Ovary (tissue), 10 donors: ENCODE data around the gene ATN1. TPM values are rescaled to one million over a fixed set of nuclear protein-coding genes. Genes with fewer than 3 reads are reported as not detected.
"Not testable (repeated sequence)": the region's sequence is repeated elsewhere in the genome, so short reads cannot be mapped to it uniquely, and the experiment has no call there.

Source experiments
- DNase-seq, 5 donors: peaks; one replicate each; pipeline ENCODE4 v3.0.0-alpha.2; 2019 to 2020
- H3K27ac ChIP-seq, 2 donors: fragments of 200-600 bp; one replicate each; pipeline versions ENCODE4 v1.5.1 to v1.8.0; 2019 to 2022
- H3K27me3 ChIP-seq: fragments of 200-600 bp; one replicate; pipeline ENCODE4 v1.8.0; 2022
- H3K36me3 ChIP-seq: fragments of 200-600 bp; sonication (generic); one replicate; pipeline ENCODE4 v1.5.1; 2019
- H3K4me1 ChIP-seq: one replicate; pipeline ENCODE4 v1.8.1; 2013; ENCODE audit warnings: mild to moderate bottlenecking, moderate library complexity; ENCODE audit not compliant: insufficient read depth
- H3K4me3 ChIP-seq: fragments of 200-600 bp; sonication (generic); one replicate; pipeline ENCODE4 v1.5.1; 2017
- H3K9me3 ChIP-seq, 2 donors: fragments of 200-600 bp in 1 of 2; sonication (generic) in 1 of 2; one replicate each; pipeline versions ENCODE4 v1.5.1 to v1.8.1; 2013 to 2019; ENCODE audit warnings: mild to moderate bottlenecking in 1 of 2, moderate library complexity in 1 of 2
- EP300 ChIP-seq: sonication (generic); formaldehyde crosslinking; IDR thresholded peaks from one replicate; pipeline ENCODE4 v1.6.1; 2017; ENCODE audit warnings: antibody characterized with exemption
- POLR2A ChIP-seq: fragments of 450-650 bp; IDR thresholded peaks from one replicate; pipeline ENCODE4 v1.6.1; 2017; ENCODE audit warnings: antibody characterized with exemption, mild to moderate bottlenecking, moderate library complexity
- WGBS, 3 donors: extraction: QIAGEN DNeasy Blood & Tissue Kit in 1 of 3; methylation state at CpG; one replicate each; pipeline versions ENCODE4 v1.1.5 to v1.1.7; 2013 to 2017; 5-methylcytosine and 5-hydroxymethylcytosine counted together
- intact Hi-C, 4 donors: fragments of 100-400 bp; cut with DNase I; formaldehyde crosslinking; loops; one replicate each; pipeline versions ENCODE4 v1.11.0 to v1.15.1; 2022 to 2023
- long read RNA-seq, 3 donors: library from polyadenylated mRNA in 2 of 3; unstranded in 2 of 3; transcript quantifications; one replicate each; pipeline ENCODE4 v2.0.0 and lab custom pipeline, GENCODE V29; 2021 to 2026
- polyA plus RNA-seq, 2 donors: library from polyadenylated mRNA; stranded (reverse); fragments of 200-250 nt in 1 of 2; fragments of 350-450 nt in 1 of 2; fragmentation: Illumina TruSeq in 1 of 2; extraction: RNeasy Lipid Tissue Mini Kit (QIAGEN cat#74804) in 1 of 2; gene quantifications; one replicate each; pipeline ENCODE4 v1.2.3, GENCODE V29; 2013 to 2014
- total RNA-seq, 7 donors: library from RNA; depleted of rRNA in 2 of 7; stranded (reverse); fragments of >200 nt in 2 of 7; fragmentation: NEBNext Ultra II Directional in 3 of 7; extraction: Animal tissue kit (Norgen Biotek cat#: 25700) in 3 of 7; gene quantifications; one replicate each; pipeline versions ENCODE4 v1.1.0 to v1.2.4, GENCODE V29; 2016 to 2023
- TF ChIP-seq, protein P1 (sequence below), 3 donors: fragments of 450-650 bp in 2 of 3; fragments of 200-600 bp in 1 of 3; IDR thresholded peaks; one replicate each; pipeline versions ENCODE4 v1.5.1 to v1.8.0; 2016 to 2022; ENCODE audit warnings: antibody characterized with exemption in 3 of 3, mild to moderate bottlenecking in 1 of 3
- donor health status: DM: no; HTN: no; CAD: no; lungs with moderate emphysema.
- donor health status: DM: no; HTN: no; CAD: no.
- donor health status: Bipolar disorder and iron deficiency.
- donor health status: DM: yes; HTN: yes; CAD: no.
- donor health status: DM: no; HTN: no; CAD: no.
- donor health status: DM: yes; HTN: yes; CAD: no.

ATN1 gene, protein sequence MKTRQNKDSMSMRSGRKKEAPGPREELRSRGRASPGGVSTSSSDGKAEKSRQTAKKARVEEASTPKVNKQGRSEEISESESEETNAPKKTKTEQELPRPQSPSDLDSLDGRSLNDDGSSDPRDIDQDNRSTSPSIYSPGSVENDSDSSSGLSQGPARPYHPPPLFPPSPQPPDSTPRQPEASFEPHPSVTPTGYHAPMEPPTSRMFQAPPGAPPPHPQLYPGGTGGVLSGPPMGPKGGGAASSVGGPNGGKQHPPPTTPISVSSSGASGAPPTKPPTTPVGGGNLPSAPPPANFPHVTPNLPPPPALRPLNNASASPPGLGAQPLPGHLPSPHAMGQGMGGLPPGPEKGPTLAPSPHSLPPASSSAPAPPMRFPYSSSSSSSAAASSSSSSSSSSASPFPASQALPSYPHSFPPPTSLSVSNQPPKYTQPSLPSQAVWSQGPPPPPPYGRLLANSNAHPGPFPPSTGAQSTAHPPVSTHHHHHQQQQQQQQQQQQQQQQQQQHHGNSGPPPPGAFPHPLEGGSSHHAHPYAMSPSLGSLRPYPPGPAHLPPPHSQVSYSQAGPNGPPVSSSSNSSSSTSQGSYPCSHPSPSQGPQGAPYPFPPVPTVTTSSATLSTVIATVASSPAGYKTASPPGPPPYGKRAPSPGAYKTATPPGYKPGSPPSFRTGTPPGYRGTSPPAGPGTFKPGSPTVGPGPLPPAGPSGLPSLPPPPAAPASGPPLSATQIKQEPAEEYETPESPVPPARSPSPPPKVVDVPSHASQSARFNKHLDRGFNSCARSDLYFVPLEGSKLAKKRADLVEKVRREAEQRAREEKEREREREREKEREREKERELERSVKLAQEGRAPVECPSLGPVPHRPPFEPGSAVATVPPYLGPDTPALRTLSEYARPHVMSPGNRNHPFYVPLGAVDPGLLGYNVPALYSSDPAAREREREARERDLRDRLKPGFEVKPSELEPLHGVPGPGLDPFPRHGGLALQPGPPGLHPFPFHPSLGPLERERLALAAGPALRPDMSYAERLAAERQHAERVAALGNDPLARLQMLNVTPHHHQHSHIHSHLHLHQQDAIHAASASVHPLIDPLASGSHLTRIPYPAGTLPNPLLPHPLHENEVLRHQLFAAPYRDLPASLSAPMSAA (N-terminal part only)
- 100 to 1,000 TPM in 5 of 7 donors, 10 to 100 TPM in 2; 73.9 to 324 (median 206) TPM for total RNA-seq
- polyA plus RNA-seq = 100 to 1,000 TPM in 1 of 2 donors, 10 to 100 TPM in 1; 41.6 to 179 TPM
- long read RNA-seq, donor 1, partial matches to known transcripts = 61 of 75 reads
- long read RNA-seq, donor 1, other reads (novel, unspliced or antisense) = 14 of 75 reads
- long read RNA-seq, donor 2, partial matches to known transcripts = 40 of 41 reads
- long read RNA-seq, donor 2, other reads (novel, unspliced or antisense) = 0 of 41 reads
- long read RNA-seq, donor 3, partial matches to known transcripts = 153 of 177 reads
- long read RNA-seq, donor 3, other reads (novel, unspliced or antisense) = 24 of 177 reads

DNA sequence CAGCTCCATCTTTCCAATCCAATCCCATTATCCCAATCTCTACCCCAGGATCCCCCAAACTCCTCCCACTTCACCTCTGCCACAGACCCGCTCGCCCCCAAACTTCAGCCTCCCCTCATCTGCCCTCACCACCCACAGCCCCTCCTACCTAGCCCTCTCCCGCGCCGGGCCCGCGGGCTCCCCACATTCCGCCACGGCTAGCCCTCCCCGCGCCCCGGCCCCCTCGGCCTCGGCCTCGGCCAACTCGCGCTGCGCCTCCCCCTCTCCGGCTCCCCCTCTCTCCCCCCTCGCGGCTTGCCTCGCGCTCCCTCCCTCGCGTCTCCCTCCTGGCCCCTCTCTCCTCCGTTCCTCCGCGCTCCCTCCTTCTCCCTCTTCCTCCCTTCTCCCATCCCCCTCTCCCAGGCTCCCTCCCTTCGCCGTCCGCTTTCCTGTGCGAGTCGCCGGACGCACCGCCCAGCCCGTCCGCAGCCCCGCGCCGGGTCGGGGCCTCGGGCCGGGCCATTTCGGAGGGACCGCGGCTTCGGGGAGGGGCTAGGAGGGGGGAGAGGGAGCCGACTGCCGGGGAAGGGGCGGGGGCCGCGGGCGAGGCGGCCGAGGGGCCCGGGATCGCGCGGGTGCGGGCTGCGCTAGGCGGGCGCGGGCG, at the start of gene ATN1:
TSS of gene ATN1 (plus strand) at position 581 of the 643 bp plus-strand sequence. CDS start 6,043 bp downstream, outside the sequence.
- WGBS, 3 donors = 0 to 1% (median 1%) methylated on average over 42 to 66 of the region's 66 CpGs
- peak; percentile 93 to 96 (median 96) for DNase-seq
- peak within 1 kb of the TSS; percentile 74 for H3K4me3 ChIP-seq
- no peaks in the 10 kb centered on the region for H3K9me3 ChIP-seq
- H3K4me1 ChIP-seq = peaks cover 23% of the 10 kb centered on the region
- no peaks in the 10 kb centered on the region for H3K36me3 ChIP-seq
- peak; percentile 77 for TF ChIP-seq POLR2A
- TF ChIP-seq EP300 = no peak
- intact Hi-C loops = loop anchor here in 1 of 4 donors (5.0 kb wide), 1 partner anchor 55 kb away; the partner anchor contains the start of gene SPSB2
- H3K27me3 ChIP-seq = no peaks in the 10 kb centered on the region
- H3K27ac ChIP-seq = peak within 1 kb of the TSS; percentile 95 to 99

DNA sequence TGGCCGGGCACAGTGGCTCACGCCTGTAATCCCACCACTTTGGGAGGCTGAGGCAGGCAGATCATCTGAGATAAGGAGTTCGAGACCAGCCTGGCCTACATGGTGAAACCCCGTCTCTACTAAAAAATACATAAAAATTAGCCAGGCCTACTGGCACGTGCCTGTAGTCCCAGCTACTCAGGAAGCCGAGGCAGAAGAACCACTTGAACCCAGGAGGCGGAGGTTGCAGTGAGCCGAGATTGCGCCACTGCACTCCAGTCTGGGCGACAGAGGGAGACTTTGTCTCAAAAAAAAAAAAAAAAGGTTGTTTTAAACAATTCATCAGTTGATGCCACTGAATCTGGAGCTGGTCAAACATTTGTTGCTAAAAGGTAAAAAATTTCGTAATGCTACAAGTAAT, 47.9 kb upstream of the ATN1 start:
- H3K36me3 ChIP-seq, H3K9me3 ChIP-seq, H3K4me3 ChIP-seq, DNase-seq, H3K4me1 ChIP-seq, H3K27me3 ChIP-seq, H3K27ac ChIP-seq, intact Hi-C loops: not testable (repeated sequence)
- 91 to 92% (median 91%) methylated on average over 11 of the region's 11 CpGs for WGBS, 3 donors

DNA sequence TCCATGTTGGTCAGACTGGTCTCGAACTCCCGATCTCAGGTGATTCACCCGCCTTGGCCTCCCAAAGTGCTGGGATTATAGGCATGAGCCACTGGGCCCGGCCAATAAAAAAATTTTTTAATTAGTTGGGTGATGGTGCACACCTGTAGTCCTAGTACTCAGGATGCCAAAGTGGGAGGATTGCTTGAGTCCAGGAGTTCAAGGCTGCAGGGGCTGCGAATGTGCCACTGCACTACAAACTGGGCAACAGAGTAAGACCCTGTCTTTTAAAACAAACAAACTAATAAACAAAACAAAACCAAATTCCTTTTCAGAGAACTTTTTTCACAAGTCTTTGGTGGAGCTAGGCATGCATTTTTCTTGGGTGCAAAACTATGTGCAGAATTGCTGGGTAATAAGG, 44.5 kb upstream of the ATN1 start:
- TF ChIP-seq, protein P1, sequence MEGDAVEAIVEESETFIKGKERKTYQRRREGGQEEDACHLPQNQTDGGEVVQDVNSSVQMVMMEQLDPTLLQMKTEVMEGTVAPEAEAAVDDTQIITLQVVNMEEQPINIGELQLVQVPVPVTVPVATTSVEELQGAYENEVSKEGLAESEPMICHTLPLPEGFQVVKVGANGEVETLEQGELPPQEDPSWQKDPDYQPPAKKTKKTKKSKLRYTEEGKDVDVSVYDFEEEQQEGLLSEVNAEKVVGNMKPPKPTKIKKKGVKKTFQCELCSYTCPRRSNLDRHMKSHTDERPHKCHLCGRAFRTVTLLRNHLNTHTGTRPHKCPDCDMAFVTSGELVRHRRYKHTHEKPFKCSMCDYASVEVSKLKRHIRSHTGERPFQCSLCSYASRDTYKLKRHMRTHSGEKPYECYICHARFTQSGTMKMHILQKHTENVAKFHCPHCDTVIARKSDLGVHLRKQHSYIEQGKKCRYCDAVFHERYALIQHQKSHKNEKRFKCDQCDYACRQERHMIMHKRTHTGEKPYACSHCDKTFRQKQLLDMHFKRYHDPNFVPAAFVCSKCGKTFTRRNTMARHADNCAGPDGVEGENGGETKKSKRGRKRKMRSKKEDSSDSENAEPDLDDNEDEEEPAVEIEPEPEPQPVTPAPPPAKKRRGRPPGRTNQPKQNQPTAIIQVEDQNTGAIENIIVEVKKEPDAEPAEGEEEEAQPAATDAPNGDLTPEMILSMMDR (IDR thresholded peaks at IDR 0.05) = no peak
- TF ChIP-seq POLR2A (no peak), EP300 (no peak)
- intact Hi-C loops = no loop called here
- H3K27me3 ChIP-seq = no peaks in the 10 kb centered on the region
- H3K4me3 ChIP-seq = no peak overlapping the region
- no peak for DNase-seq
- H3K27ac ChIP-seq = no peak overlapping the region
- WGBS, 3 donors = 88 to 93% (median 92%) methylated on average over 5 of the region's 5 CpGs
- no peaks in the 10 kb centered on the region for H3K9me3 ChIP-seq
- no peaks in the 10 kb centered on the region for H3K36me3 ChIP-seq
- H3K4me1 ChIP-seq = no peaks in the 10 kb centered on the region

DNA sequence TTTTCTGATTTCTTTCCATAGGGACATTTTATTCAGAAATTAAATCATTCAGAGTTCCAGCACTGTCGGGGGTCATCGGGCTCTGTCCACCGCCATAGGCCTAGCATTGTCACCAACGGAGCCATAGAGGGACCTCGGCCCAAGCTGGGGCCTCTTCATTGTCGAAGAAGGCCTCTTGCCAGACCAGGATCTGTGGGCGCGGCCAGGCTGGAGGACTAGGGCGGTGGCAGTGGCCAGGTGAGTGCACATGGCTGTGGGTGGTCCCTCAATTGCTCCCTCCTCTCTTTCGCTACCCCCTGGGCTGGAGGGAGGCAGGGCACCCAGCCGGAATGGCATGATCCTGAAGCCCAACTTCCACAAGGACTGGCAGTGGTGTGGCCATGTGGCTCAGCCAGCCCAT, 44.1 kb upstream of the ATN1 start:
- Histone ChIP-seq H3K4me1 (no peaks in the 10 kb centered on the region), H3K27ac (no peak overlapping the region), H3K36me3 (no peaks in the 10 kb centered on the region), H3K4me3 (no peak overlapping the region), H3K27me3 (no peaks in the 10 kb centered on the region), H3K9me3 (no peaks in the 10 kb centered on the region)
- 88 to 94% (median 93%) methylated on average over 11 of the region's 11 CpGs for WGBS, 3 donors
- no peak for TF ChIP-seq POLR2A
- TF ChIP-seq EP300 = no peak
- TF ChIP-seq, protein P1 (IDR thresholded peaks at IDR 0.05) = no peak
- intact Hi-C loops = no loop called here
- no peak for DNase-seq
